GM21786 (cell line): ENCODE data around the gene RNF151.
A peak's percentile ranks its signal among the peaks of the same experiment; 100 is the strongest.

Source experiments
- ATAC-seq: cut with Tn5 transposase; IDR thresholded peaks from one replicate; pipeline ENCODE4 v1.9.1; 2021; ENCODE audit not compliant: unreplicated experiment

RNF151 gene

GRCh38 chr16:1991135-1991551 lies 24.5 kb downstream of the RNF151 start:
- ATAC-seq: no peak

- ATAC-seq: no peak
Observed at GRCh38 chr16:1991588-1991947, 24.9 kb downstream of the RNF151 start.

GRCh38 chr16:1991948-1992703 lies 25.5 kb downstream of the RNF151 start:
- ATAC-seq: peak; percentile 44

GRCh38 chr16:1992704-1993317 lies 26.2 kb downstream of the RNF151 start:
- ATAC-seq: no peak

- no peak for ATAC-seq
Observed at GRCh38 chr16:1993731-1994131, 27.1 kb downstream of the RNF151 start.

GRCh38 chr16:1997494-1998359 lies 31.1 kb downstream of the RNF151 start:
- ATAC-seq: no peak

DNA sequence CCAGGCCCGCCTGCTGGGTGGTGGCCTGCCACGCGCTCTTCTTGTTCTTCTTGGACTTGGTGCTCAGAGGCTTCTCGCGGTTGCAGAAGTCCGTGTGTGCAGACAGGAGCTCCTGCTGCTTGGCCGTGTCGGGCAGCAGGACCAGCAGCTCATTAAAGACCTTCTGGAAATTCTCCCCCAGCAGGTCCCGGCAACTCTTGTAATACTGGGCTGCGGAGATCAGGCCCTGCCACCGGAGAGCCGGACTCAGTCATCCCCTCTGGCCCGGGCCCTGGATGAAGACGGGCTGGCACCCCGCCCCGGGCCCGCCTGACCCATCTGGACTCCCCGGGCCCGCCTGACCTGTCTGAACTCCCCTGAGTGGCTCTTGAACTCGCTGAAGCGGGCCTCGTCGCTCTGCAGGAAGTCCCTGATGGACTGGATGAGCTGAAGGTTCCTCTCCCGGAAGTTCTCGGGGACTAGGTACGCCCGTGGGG lies 31.7 kb downstream of the RNF151 start:
- ATAC-seq: no peak

DNA sequence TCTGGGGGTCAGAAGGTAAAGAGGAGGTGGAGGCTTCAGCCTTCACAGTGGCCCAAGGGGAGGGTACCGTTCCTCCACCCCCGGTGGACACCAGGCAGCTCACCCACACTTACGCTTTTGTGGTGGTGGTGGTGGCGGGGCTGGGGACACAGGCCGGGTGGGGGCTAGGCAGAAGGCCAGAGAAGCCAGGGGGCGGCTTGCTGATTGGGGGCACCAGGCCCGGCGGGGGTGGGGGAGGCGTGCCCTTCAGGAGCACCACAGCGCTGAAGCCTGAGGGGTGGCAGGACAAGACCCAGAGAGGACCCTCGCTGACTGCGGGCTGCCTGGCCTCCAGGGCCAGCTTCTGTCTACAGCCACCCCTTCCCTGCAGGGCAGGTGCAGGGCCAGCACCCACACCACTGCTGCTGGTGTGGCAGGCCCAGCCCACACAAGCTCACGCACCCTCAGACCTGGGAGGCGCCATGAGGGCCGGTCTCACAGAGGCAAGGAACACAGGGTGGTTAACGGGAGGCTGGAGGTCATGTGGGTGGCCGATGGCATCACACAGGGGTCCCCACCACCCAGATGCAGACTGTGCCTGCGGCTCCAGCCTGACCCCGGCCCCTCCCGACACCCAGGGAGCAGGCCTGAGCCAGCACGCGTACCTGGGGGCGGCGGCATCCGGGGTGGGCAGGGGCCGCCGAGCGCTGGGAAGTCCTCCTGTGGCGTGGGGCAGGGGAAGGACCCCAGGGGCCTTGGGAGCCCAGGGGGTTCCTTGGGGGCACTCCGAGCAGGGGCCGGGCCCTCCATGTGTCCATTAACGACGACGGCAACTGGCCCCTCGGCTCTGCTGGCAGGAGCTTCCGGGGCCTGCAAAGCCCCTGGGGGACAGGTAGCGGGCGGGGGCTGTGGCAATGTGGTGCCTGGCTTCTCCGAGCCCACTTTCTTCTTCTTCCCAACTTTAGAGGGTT lies 32.5 kb downstream of the RNF151 start:
- ATAC-seq: no peak

DNA sequence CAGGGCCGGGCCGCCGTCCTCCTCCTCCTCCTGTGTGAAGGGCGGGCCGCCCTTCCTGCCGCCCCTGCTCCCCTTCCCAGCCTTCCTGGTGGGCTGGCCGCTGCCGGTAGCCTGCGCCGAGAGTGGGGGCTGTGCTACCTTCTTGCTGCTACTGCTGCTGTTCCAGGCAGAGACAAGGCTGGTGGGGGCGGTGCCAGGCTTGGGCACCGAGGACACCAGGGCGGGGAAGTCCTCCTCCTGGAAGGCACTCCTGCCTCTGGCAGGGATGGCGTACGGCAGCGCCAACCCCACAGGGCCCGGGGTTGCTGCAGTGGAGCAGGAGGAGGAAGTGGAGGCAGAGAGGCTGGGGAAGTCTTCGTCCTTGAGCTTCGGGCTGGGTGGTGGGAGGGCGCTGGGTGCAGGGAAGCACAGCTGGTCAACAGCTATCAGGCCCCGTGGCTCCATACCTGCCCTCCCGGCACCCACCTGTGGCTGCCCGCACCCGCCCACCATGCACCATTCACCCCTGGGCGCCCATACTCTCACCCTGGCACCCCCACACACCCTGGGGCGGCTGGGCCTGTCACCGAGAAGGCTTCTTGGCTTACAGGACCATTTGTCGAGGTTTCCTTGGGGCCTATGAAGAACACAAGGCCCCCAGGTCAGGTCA lies 33.3 kb downstream of the RNF151 start:
- ATAC-seq: no peak

DNA sequence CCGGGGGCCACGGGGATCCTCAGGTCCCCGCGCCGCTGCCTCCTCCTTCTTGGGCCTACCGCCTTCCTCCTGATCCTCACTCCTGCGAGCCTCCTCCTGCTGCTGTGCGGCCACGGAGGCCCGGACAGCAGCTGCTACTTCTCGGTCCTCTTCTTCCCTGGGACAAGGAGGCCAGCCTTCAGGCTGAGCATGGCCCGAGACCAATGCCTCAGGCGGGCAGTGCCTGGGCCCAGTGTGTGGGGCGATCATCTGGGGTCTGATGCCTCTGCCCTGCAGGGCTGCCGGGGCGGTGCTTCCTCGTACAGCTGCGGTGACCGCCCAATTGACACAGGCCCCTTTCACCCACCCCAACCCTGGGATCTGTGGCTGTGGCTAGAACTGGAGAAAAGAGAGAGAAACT lies 34.4 kb downstream of the RNF151 start:
- no peak for ATAC-seq

DNA sequence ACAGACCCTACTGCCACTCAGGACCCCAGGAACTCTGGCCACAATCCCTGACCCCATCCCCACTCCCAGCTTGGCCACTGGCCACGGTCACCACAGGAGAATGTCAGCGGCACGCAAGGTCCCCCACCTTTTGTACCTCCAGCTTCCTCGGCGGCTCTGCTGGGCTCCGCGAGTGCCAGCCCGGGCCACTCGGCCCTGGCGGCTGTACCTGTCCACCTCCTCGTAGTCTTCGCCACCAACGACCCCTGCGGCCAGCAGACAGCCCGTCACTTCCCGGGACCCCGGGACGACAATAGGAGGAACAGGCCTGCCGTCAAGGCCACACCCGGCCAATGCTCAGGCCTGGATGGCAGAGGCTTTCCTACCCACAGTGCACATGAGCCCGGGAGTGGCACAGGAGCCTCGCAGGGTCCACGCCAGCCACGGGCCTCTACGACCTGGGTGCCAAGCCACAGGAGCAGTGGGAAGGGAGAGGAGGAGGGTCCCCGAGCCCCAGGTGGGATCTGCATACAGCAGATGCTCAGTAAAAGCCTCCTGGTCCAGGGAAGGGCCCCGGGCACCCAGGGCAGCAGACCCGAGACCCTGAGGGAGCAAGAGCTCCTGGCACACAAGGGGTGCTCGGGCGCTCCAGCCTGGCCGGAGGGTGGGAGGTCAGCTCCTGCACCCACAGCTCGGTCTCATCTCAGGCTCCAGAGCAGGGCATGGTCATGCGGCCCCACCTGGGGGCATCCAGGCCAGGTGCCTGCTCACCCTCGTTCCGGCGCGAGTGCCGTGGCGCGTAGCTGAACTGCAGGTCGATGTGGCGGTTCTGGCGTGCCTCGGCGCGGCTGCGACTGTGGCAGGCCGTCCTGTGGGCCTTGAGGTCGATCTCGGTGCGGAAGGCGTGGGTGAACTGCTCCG lies 35.0 kb downstream of the RNF151 start:
- ATAC-seq: no peak

DNA sequence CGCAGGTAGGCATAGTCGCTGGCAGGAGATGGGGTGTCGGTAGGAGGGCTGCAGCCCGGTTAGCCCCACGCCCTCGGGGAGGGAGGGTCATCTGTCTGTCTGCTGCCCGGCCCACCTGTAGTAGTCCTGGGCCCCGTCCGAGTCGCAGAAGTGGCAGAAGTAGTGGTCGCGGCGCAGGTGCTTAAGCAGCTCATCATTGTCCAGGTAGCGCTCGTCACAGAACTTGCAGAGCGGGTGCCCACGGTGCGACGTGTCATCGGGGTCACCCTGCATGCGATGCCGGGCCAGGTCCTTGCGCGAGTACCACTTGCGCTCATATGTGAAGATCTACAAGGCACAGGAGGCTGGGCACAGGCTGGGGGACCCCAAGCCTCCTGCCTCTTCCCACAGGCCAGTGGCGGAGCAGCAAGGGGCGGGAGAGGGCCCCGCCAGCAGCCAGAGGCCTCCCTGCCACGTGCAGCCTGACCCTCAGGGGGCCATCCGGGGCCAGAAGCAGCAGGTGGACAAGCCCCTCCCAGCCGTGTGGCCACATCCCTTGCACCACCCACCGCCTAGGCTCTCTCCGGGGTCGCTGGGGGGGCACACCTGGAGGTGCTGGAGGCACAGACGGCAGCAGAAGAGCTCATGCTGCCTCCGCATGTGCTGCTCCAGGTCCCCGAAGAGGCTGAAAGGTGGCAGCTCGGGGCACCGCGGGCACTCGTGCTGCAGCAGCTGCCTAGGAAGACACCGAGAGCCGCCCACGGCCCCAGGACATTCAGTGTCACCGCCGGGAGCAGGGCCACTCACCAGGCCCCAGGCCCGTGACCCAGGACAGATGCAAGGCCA lies 36.0 kb downstream of the RNF151 start:
- no peak for ATAC-seq

GRCh38 chr16:2003231-2003826 lies 36.7 kb downstream of the RNF151 start:
- no peak for ATAC-seq

GRCh38 chr16:2003827-2004641 lies 37.4 kb downstream of the RNF151 start:
- ATAC-seq: peak; percentile 71

- ATAC-seq: no peak
Observed at GRCh38 chr16:2004795-2005517, 38.3 kb downstream of the RNF151 start.

GRCh38 chr16:2005646-2006045 lies 39.0 kb downstream of the RNF151 start:
- ATAC-seq: no peak
